Panc1 (cell line): ENCODE data around the gene GNAI3. TPM values are rescaled to one million over a fixed set of nuclear protein-coding genes. Genes with fewer than 3 reads are reported as not detected.

ENCODE experiments used
- ATAC-seq: fragments of 200-7000 bp; cut with Tn5 transposase; 2 replicates; pipeline ENCODE4 v1.9.1; 2020; ENCODE audit warnings: mild to moderate bottlenecking, moderate library complexity
- BruUV-seq: library from RNA; stranded (reverse); fragments of 400-500 nt; replicated peaks from 2 replicates; lab custom pipeline; 2021; lab: Mats Ljungman, UMichigan
- CTCF ChIA-PET: fragments of 300-600 bp; sonication (Branson Sonifier 250); formaldehyde crosslinking; loops from one replicate; lab custom pipeline; 2022; ENCODE audit warnings: antibody characterized with exemption; lab: Charles Lee
- POLR2A ChIA-PET: fragments of 300-600 bp; sonication (Branson Sonifier 250); formaldehyde crosslinking; loops from one replicate; lab custom pipeline; 2022; ENCODE audit warnings: antibody characterized with exemption; lab: Charles Lee
- DNase-seq: peaks from one replicate; pipeline ENCODE4 v3.0.0-alpha.2; 2010; ENCODE audit warnings: low read depth, low spot score
- H3K27ac ChIP-seq: 2 replicates; pipeline ENCODE4 v1.5.1; 2011; ENCODE audit warnings: mild to moderate bottlenecking, low read length, inconsistent platforms
- H3K27me3 ChIP-seq: fragments of 200-500 bp; sonication (Bioruptor generic); 2 replicates; pipeline ENCODE4 v1.6.0; 2014; ENCODE audit warnings: low read length, inconsistent platforms; ENCODE audit not compliant: control insufficient read depth, insufficient read depth
- H3K36me3 ChIP-seq: fragments of 200-500 bp; sonication (Bioruptor generic); 2 replicates; pipeline ENCODE4 v1.5.1; 2014; ENCODE audit warnings: inconsistent platforms, mild to moderate bottlenecking, low read length, moderate library complexity; ENCODE audit not compliant: control insufficient read depth, insufficient read depth
- H3K4me1 ChIP-seq: 2 replicates; pipeline ENCODE4 v1.5.1; 2011; ENCODE audit warnings: inconsistent platforms, mild to moderate bottlenecking, low read length, moderate library complexity; ENCODE audit not compliant: control insufficient read depth, insufficient read depth
- H3K4me3 ChIP-seq, 2 experiments: 2 replicates each; pipeline ENCODE4 v1.5.1; 2011 to 2012; ENCODE audit warnings: low read depth in 2 of 2, low read length in 2 of 2, mild to moderate bottlenecking in 2 of 2, inconsistent platforms in 1 of 2, moderate library complexity in 1 of 2
- H3K9me3 ChIP-seq: fragments of 200-500 bp; sonication (Bioruptor generic); 2 replicates; pipeline ENCODE4 v1.5.1; 2014; ENCODE audit warnings: low read depth, mild to moderate bottlenecking, inconsistent platforms, low read length, moderate library complexity; ENCODE audit not compliant: control insufficient read depth, insufficient read depth
- CTCF ChIP-seq: fragments of 450-650 bp; IDR thresholded peaks from 2 replicates; pipeline ENCODE4 v1.5.1; 2017; ENCODE audit warnings: mild to moderate bottlenecking
- POLR2AphosphoS5 ChIP-seq: IDR thresholded peaks from 2 replicates; pipeline ENCODE4 v1.6.1; 2012; ENCODE audit warnings: mild to moderate bottlenecking, low read depth, low read length, moderate library complexity
- REST ChIP-seq, 2 experiments: IDR thresholded peaks; 2 replicates each; pipeline ENCODE4 v1.6.1; 2011 to 2012; ENCODE audit warnings: low read depth in 2 of 2, control low read depth in 1 of 2, low read length in 1 of 2, mild to moderate bottlenecking in 1 of 2, moderate library complexity in 1 of 2; ENCODE audit not compliant: insufficient read depth in 1 of 2
- SIN3A ChIP-seq: IDR thresholded peaks from 2 replicates; pipeline ENCODE4 v1.6.1; 2012; ENCODE audit warnings: low read depth, mild to moderate bottlenecking, low read length, moderate library complexity, borderline replicate concordance; ENCODE audit not compliant: insufficient read depth
- TCF7L2 ChIP-seq: IDR thresholded peaks from 2 replicates; pipeline ENCODE4 v1.6.1; 2011; ENCODE audit warnings: mild to moderate bottlenecking, low read depth, low read length, inconsistent platforms
- in situ Hi-C: cut with HindIII; loops from 2 replicates; pipeline ENCODE4 v1.10.0; 2016; ENCODE audit warnings: low sequenced_read_pairs, low pct_unique_long_range_greater_than_20kb
- intact Hi-C: fragments of 100-400 bp; cut with micrococcal nuclease; formaldehyde crosslinking; loops from one replicate; pipeline ENCODE4 v1.10.0; 2022; ENCODE audit not compliant: unreplicated experiment
- total RNA-seq: library from RNA; stranded (reverse); gene quantifications from one replicate; pipeline ENCODE4 v1.2.1, GENCODE V29; 2021; ENCODE audit not compliant: unreplicated experiment

Gene GNAI3
- total RNA-seq, 1 experiment from 2014 or later, result 6.4 TPM

DNA sequence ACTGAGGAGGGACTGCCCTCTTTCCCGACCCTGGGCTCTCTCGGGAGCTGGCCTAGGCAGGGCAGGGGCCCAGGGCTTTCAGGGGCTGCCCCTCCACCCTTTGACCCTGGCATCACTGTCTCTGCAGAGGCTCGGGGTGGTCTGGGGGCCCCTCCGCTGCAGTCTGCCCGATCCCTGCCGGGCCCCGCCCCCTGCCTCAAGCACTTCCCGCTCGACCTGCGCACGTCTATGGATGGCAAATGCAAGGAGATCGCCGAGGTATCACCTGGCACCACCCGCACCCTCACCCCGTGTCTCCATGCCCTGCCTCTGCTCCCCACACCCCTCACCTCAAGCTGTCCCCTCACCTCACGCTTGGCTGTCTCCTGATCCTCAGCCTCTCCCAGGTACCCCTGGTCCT, 76.8 kb downstream of the GNAI3 start:
- H3K9me3 ChIP-seq, result no peaks in the 10 kb centered on the region
- ChIA-PET CTCF (no interaction called here), POLR2A (no interaction called here)
- TF ChIP-seq POLR2AphosphoS5 (no peak), REST (IDR thresholded peaks at IDR 0.05; ENCODE audit: insufficient read depth in 1 of 2, low read depth in 2 of 2, low read length in 1 of 2) (no peak), CTCF (no peak), TCF7L2 (no peak), SIN3A (no peak)
- H3K36me3 ChIP-seq, result no peaks in the 10 kb centered on the region
- H3K4me3 ChIP-seq, result no peak overlapping the region
- H3K27me3 ChIP-seq, result no peaks in the 10 kb centered on the region
- peaks cover 8% of the 10 kb centered on the region; the same call in 1 of the 2 replicates for H3K4me1 ChIP-seq
- DNase-seq (no peak), ATAC-seq (no peak)
- intact Hi-C loops, result no loop called here
- no TSS peak for BruUV-seq
- H3K27ac ChIP-seq, result no peak overlapping the region
- in situ Hi-C loops, result no loop called here

DNA sequence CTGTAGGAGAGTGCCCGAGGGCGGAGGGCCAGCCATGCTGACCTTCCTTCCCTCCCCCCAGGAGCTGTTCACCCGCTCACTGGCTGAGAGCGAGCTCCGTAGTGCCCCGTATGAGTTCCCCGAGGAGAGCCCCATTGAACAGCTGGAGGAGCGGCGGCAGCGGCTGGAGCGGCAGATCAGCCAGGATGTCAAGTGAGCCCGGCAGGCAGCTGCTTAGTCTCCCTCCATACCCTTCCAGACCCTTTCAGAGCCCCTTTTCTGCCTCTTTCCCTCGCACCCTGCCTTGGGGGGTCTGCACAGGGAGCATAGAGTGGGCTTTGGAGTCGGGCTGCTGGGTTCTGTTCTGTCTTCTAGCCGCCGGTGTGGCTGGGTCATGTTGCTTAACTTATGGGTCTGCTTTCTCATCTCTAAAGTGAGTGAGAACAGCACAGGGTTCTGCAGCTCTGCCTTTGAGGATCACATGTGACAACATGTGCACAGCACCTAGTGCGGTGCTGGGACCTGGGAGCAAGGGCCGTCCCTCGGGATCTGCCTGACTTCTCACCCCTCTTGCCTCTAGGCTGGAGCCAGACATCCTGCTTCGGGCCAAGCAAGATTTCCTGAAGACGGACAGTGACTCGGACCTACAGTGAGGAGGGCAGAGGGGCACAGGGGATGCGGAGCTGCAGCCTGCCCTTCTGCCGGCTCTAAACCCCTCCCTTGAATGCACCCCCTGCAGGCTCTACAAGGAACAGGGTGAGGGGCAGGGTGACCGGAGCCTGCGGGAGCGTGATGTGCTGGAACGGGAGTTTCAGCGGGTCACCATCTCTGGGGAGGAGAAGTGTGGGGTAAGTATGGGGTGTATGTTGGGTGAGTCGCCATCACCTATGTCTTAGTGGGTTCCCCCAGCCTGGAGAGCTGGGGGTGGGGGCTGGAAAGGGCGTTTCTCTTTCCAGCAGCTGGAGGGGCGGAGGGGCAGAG, 77.5 kb downstream of the GNAI3 start:
- H3K27me3 ChIP-seq, result no peaks in the 10 kb centered on the region
- peaks cover 8% of the 10 kb centered on the region; the same call in 1 of the 2 replicates for H3K4me1 ChIP-seq
- DNase-seq, result no peak
- CTCF ChIA-PET, result no interaction called here
- TF ChIP-seq SIN3A, result no peak
- no peak for TF ChIP-seq CTCF
- no peak for TF ChIP-seq REST (IDR thresholded peaks at IDR 0.05; ENCODE audit: insufficient read depth in 1 of 2, low read depth in 2 of 2, low read length in 1 of 2)
- TF ChIP-seq POLR2AphosphoS5, result no peak
- TF ChIP-seq TCF7L2, result no peak
- POLR2A ChIA-PET, result no interaction called here
- H3K27ac ChIP-seq, result no peak overlapping the region
- in situ Hi-C loops (no loop called here), intact Hi-C loops (no loop called here)
- BruUV-seq, result no TSS peak
- ATAC-seq, result no peak
- no peak overlapping the region for H3K4me3 ChIP-seq
- no peaks in the 10 kb centered on the region for H3K36me3 ChIP-seq
- H3K9me3 ChIP-seq, result no peaks in the 10 kb centered on the region
